ENCODE results near the gene LMAN1. TPM values are rescaled to one million over a fixed set of nuclear protein-coding genes. Genes with fewer than 3 reads are reported as not detected.

Gene LMAN1
- total RNA-seq (2014; rRNA removed; shearing (Covaris generic)) = 65.7 and 75.2 TPM in 2 replicates

GRCh38 chr18:59358712-59359575 is at the start of gene LMAN1:
Gene LMAN1 (minus strand): TSS chr18:59359265. CDS start chr18:59359244, 21 bp downstream.
- Histone ChIP-seq H3K27me3 (ENCODE audit: control insufficient read depth, insufficient read depth, low read length) (peaks cover 33% of the 10 kb centered on the region), H3K4me3 (ENCODE audit: insufficient read depth, low read depth, low read length) (peak within 1 kb of the TSS; percentile 100), H3K36me3 (replicated peaks; ENCODE audit: control insufficient read depth, insufficient read depth, low read length) (peaks cover 12% of the 10 kb centered on the region)
- peak; percentile 99 for DNase-seq

GRCh38 chr18:59402432-59403090 is 43.5 kb upstream of the LMAN1 start:
- H3K36me3 ChIP-seq (replicated peaks; ENCODE audit: control insufficient read depth, insufficient read depth, low read length) = no peaks in the 10 kb centered on the region
- DNase-seq = peak; percentile 89
- no peak overlapping the region for H3K4me3 ChIP-seq (ENCODE audit: insufficient read depth, low read depth, low read length)
- no peaks in the 10 kb centered on the region; the same call in 1 of the 2 replicates for H3K27me3 ChIP-seq (ENCODE audit: control insufficient read depth, insufficient read depth, low read length)

- DNase-seq = no peak
- Histone ChIP-seq H3K4me3 (ENCODE audit: insufficient read depth, low read depth, low read length) (no peak overlapping the region), H3K36me3 (replicated peaks; ENCODE audit: control insufficient read depth, insufficient read depth, low read length) (no peaks in the 10 kb centered on the region), H3K27me3 (ENCODE audit: control insufficient read depth, insufficient read depth, low read length) (peaks cover 6% of the 10 kb centered on the region; the same call in 1 of the 2 replicates)
Observed at GRCh38 chr18:59400407-59400806, 41.3 kb upstream of the LMAN1 start.

DNA sequence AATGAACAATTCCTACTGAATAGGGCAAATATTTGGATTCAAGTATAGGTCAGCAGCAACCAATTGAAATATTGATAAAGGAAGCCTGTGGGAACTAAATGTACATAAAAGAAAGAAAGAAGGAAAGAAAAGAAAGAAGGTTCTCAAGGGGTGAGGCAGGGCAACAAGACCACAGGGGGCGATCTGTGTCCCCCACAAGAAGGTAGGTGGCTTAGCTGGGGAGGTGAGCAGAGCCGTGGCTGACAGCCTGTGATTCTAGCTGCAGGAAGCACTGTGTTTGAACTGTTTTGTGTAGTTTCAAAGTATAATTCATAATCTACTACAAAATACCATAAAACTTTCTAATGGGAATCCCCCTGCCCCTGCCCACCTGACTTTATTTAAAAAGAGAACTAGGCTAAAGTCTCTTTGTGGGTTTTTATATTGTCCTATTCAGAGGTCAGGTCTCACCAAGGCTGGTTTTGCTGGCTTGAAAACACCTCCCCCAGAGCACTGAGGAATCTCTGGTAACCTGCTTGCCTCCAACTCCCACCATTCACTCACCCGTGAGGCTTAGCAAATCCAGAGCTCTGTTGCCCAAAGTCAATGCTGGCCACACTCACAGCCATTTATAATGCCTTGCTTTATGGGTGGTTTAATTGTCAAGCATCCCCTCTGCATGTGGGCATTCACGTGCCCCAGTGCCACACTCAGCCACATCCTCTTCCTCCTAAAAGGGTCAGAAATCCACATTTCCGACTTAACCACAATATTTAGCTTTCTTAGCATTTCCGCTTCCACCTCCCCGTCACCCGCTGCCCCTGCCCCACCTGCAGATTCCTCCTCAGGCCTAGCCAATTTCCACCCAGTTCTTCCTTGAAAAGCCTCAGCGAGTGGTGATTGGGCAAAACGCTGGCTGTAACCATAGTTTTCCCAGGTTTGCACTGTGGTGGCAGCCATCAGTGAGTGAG is 36.4 kb upstream of the LMAN1 start:
- Histone ChIP-seq H3K36me3 (replicated peaks; ENCODE audit: control insufficient read depth, insufficient read depth, low read length) (no peaks in the 10 kb centered on the region), H3K27me3 (ENCODE audit: control insufficient read depth, insufficient read depth, low read length) (peaks cover 18% of the 10 kb centered on the region; the same call in 1 of the 2 replicates), H3K4me3 (ENCODE audit: insufficient read depth, low read depth, low read length) (no peak overlapping the region)
- DNase-seq = peak; percentile 59

- Histone ChIP-seq H3K27me3 (ENCODE audit: control insufficient read depth, insufficient read depth, low read length) (peaks cover 32% of the 10 kb centered on the region; the same call in 1 of the 2 replicates), H3K4me3 (ENCODE audit: insufficient read depth, low read depth, low read length) (no peak overlapping the region), H3K36me3 (replicated peaks; ENCODE audit: control insufficient read depth, insufficient read depth, low read length) (no peaks in the 10 kb centered on the region)
- no peak for DNase-seq
Observed at GRCh38 chr18:59393381-59393780, 34.3 kb upstream of the LMAN1 start.

GRCh38 chr18:59388817-59389216 is 29.8 kb upstream of the LMAN1 start:
- Histone ChIP-seq H3K36me3 (replicated peaks; ENCODE audit: control insufficient read depth, insufficient read depth, low read length) (no peaks in the 10 kb centered on the region), H3K4me3 (ENCODE audit: insufficient read depth, low read depth, low read length) (no peak overlapping the region), H3K27me3 (ENCODE audit: control insufficient read depth, insufficient read depth, low read length) (peaks cover 56% of the 10 kb centered on the region; the same call in 1 of the 2 replicates)
- no peak for DNase-seq

- Histone ChIP-seq H3K27me3 (ENCODE audit: control insufficient read depth, insufficient read depth, low read length) (peaks cover 62% of the 10 kb centered on the region; the same call in 1 of the 2 replicates), H3K36me3 (replicated peaks; ENCODE audit: control insufficient read depth, insufficient read depth, low read length) (no peaks in the 10 kb centered on the region), H3K4me3 (ENCODE audit: insufficient read depth, low read depth, low read length) (no peak overlapping the region)
- DNase-seq = no peak
Observed at GRCh38 chr18:59387687-59388565, 28.9 kb upstream of the LMAN1 start.

DNA sequence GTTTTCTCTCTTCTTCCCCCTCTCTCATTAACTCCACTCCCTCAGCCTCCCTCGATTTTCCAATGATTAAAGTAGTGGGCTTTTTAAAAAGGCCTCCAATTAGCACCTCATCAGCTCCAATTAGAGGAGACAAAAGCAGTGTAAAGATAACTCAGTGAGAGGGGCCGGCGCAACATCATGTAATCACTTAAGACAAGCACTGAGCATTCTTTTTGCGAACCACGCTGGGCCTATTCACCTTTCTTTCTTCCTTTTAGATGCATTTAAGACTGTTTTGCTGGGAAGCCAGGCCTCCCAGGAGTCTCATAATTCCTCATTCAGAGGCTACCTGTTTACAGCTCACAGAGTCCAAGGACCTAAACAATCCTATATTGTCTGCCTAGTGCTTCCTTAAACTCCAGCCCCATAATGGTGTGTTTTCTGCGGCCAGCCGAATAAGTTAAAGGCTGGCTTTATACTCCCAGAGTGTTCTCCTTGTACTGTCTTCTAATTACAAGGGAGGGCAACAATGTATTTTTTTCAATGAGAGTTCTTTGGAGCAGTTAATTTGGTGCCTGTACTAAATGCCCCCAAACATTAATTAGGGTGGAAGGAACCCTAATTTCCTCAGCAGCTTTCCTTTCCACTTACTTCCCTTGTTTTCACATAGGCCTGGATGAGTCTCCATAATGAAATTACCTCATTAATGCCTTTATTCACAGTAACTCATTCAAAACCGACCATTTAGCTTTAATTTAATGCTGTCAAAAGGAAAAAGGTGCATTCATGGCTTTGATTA is 28.0 kb upstream of the LMAN1 start:
- Histone ChIP-seq H3K27me3 (ENCODE audit: control insufficient read depth, insufficient read depth, low read length) (peaks cover 57% of the 10 kb centered on the region; the same call in 1 of the 2 replicates), H3K4me3 (ENCODE audit: insufficient read depth, low read depth, low read length) (no peak overlapping the region), H3K36me3 (replicated peaks; ENCODE audit: control insufficient read depth, insufficient read depth, low read length) (no peaks in the 10 kb centered on the region)
- DNase-seq = no peak

DNA sequence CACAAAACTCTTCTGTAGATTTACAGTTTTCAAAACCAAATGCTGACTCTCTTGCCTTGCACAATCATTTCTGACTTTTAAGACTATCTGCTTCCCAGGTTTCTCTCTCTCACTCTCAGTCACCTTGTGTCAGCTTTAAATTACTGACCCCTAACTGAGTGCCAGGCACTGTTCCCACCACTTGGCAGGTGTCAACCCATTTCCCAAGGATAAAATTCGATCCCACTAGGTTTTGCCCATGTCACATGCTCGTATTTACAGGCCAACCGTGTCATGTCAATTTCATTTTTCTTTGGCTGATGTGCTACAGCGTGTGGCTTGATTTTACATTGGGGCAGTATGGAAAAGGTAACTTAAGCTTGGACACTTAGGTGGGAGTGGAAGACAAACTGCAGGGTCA is 26.1 kb upstream of the LMAN1 start:
- H3K4me3 ChIP-seq (ENCODE audit: insufficient read depth, low read depth, low read length) = no peak overlapping the region
- no peak for DNase-seq
- H3K27me3 ChIP-seq (ENCODE audit: control insufficient read depth, insufficient read depth, low read length) = peaks cover 65% of the 10 kb centered on the region; the same call in 1 of the 2 replicates
- no peaks in the 10 kb centered on the region for H3K36me3 ChIP-seq (replicated peaks; ENCODE audit: control insufficient read depth, insufficient read depth, low read length)

DNA sequence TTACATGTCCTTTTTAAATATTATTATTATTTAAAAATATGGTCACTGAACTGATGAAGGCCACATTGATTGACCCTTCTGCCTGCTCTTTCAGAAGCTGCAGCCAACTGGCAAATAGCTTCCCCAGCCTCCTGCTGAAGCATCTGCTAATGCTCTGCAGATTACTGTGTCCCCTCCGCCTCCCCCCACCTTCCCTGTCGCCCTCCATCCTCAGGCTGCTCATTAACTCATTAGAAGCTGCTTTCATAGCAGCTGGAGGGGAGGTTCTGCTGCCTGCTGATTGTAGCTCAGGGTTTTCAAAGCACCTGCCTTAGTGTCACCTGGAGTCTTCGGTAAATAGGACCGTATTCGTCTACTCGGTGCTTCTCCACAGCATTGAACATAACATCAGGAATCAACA is 24.8 kb upstream of the LMAN1 start:
- DNase-seq = no peak
- no peak overlapping the region for H3K4me3 ChIP-seq (ENCODE audit: insufficient read depth, low read depth, low read length)
- no peaks in the 10 kb centered on the region for H3K36me3 ChIP-seq (replicated peaks; ENCODE audit: control insufficient read depth, insufficient read depth, low read length)
- H3K27me3 ChIP-seq (ENCODE audit: control insufficient read depth, insufficient read depth, low read length) = peaks cover 72% of the 10 kb centered on the region; the same call in 1 of the 2 replicates

DNA sequence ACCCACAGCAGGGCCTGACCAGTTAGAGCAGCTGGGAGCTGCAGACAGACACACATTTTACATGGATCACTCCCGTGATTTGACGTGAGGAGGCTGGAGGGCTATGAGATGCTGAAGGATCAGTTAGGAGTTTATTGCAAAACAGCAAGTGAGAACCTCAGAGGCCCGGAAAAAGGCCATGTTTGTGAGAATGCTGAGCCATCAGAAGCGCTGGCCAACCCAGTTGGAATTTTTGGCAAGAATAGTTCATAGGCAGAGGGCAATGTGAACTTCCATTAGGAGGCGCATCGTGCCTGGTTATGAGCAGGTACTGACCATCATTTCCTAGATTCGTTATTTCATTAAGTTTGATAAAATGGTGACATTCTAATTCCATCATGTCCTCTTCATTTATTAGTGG is 23.3 kb upstream of the LMAN1 start:
- Histone ChIP-seq H3K4me3 (ENCODE audit: insufficient read depth, low read depth, low read length) (no peak overlapping the region), H3K27me3 (ENCODE audit: control insufficient read depth, insufficient read depth, low read length) (peaks cover 68% of the 10 kb centered on the region; the same call in 1 of the 2 replicates), H3K36me3 (replicated peaks; ENCODE audit: control insufficient read depth, insufficient read depth, low read length) (no peaks in the 10 kb centered on the region)
- DNase-seq = no peak

DNA sequence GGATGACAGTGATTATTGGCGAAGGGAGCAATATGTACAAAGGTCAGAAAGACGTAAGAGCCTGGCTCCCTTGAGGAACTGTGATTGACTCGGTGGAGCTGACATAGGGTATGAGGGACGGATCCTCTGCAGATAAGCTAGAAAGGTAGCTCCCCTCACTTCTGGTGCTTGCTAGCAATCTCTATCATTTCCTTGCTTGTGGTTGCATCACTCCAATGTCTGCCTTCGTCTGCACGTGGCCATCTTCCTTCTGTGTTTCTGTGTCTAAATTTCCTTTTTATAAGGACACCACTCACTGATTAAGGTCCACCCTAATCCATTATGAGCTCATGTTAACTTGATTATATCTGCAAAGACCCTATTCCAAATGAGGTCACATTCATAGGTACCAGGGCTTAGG is 22.9 kb upstream of the LMAN1 start:
- no peak overlapping the region for H3K4me3 ChIP-seq (ENCODE audit: insufficient read depth, low read depth, low read length)
- no peaks in the 10 kb centered on the region for H3K36me3 ChIP-seq (replicated peaks; ENCODE audit: control insufficient read depth, insufficient read depth, low read length)
- DNase-seq = no peak
- H3K27me3 ChIP-seq (ENCODE audit: control insufficient read depth, insufficient read depth, low read length) = peaks cover 70% of the 10 kb centered on the region; the same call in 1 of the 2 replicates

- no peak for DNase-seq
- Histone ChIP-seq H3K4me3 (ENCODE audit: insufficient read depth, low read depth, low read length) (no peak overlapping the region), H3K27me3 (ENCODE audit: control insufficient read depth, insufficient read depth, low read length) (peaks cover 65% of the 10 kb centered on the region; the same call in 1 of the 2 replicates), H3K36me3 (replicated peaks; ENCODE audit: control insufficient read depth, insufficient read depth, low read length) (no peaks in the 10 kb centered on the region)
Observed at GRCh38 chr18:59380706-59381105, 21.6 kb upstream of the LMAN1 start.
